MCF 10A (cell line): Measurements from ENCODE around the gene EIF2B2. TPM values are rescaled to one million over a fixed set of nuclear protein-coding genes. Genes with fewer than 3 reads are reported as not detected.

Source experiments
- BruUV-seq: library from RNA; stranded (reverse); fragments of 400-500 nt; replicated peaks from 2 replicates; lab custom pipeline; 2021; lab: Mats Ljungman, UMichigan
- CTCF ChIA-PET: fragments of 300-600 bp; sonication (Branson Sonifier 250); formaldehyde crosslinking; extraction: SDS; loops from one replicate; lab custom pipeline; 2021; ENCODE audit warnings: antibody characterized with exemption, inconsistent platforms; lab: Yijun Ruan, JAX
- POLR2A ChIA-PET: fragments of 300-600, 350-650 bp; sonication (Branson Sonifier 250); formaldehyde crosslinking; extraction: SDS; loops from one replicate; lab custom pipeline; 2020; ENCODE audit warnings: antibody characterized with exemption, inconsistent platforms; lab: Yijun Ruan, JAX
- DNase-seq: peaks from one replicate; pipeline ENCODE4 v3.0.0-alpha.2; 2018; ENCODE audit not compliant: unreplicated experiment
- H3K27ac Mint-ChIP-seq: one replicate; pipeline ENCODE4 v1.8.0; 2022; ENCODE audit warnings: mild to moderate bottlenecking, low read depth, mixed read lengths; ENCODE audit not compliant: unreplicated experiment
- H3K27me3 Mint-ChIP-seq: one replicate; pipeline ENCODE4 v1.8.0; 2022; ENCODE audit warnings: mixed read lengths; ENCODE audit not compliant: insufficient read depth, unreplicated experiment
- H3K36me3 Mint-ChIP-seq: one replicate; pipeline ENCODE4 v1.8.0; 2022; ENCODE audit warnings: mild to moderate bottlenecking, moderate library complexity, mixed read lengths; ENCODE audit not compliant: insufficient read depth, unreplicated experiment
- H3K4me1 Mint-ChIP-seq: one replicate; pipeline ENCODE4 v1.8.0; 2022; ENCODE audit warnings: mixed read lengths; ENCODE audit not compliant: insufficient read depth, unreplicated experiment
- H3K4me3 Mint-ChIP-seq: one replicate; pipeline ENCODE4 v1.8.0; 2022; ENCODE audit warnings: mild to moderate bottlenecking, moderate library complexity, mixed read lengths; ENCODE audit not compliant: unreplicated experiment
- H3K9me3 Mint-ChIP-seq: one replicate; pipeline ENCODE4 v1.8.0; 2022; ENCODE audit warnings: mixed read lengths; ENCODE audit not compliant: unreplicated experiment
- intact Hi-C: fragments of 100-400 bp; cut with micrococcal nuclease; formaldehyde crosslinking; loops from 2 replicates; pipeline ENCODE4 v1.14.1; 2022
- total RNA-seq: library from RNA; stranded (reverse); gene quantifications from 2 replicates; pipeline ENCODE4 v1.2.3, GENCODE V29; 2022
- TF ChIP-seq, protein P1 (sequence below): fragments of 200-600 bp; IDR thresholded peaks from one replicate; pipeline ENCODE4 v1.8.0; 2022; ENCODE audit warnings: antibody characterized with exemption, mild to moderate bottlenecking; ENCODE audit not compliant: unreplicated experiment

The EIF2B2 gene
- total RNA-seq, 1 experiment from 2014 or later = 53.8 TPM

DNA sequence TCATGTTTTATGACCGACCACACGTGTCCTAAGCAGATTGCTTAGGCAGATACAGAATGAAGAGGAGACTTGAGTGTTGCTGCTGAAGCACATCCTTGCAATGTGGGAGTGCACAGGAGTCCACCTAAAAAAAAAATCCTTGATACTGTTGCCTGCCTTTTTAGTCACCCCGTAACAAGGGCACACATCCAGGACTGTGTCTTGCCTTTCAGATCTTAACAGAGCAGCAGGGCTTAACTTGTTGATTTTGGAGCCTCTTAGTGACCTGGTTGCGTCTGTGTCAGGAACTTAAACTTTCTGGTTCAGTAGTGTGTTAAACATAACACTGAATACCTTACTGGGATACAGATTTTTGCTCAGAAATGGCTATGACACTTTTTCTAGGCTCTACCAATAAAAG lies 6.5 kb downstream of the EIF2B2 start:
- POLR2A ChIA-PET = no interaction called here

DNA sequence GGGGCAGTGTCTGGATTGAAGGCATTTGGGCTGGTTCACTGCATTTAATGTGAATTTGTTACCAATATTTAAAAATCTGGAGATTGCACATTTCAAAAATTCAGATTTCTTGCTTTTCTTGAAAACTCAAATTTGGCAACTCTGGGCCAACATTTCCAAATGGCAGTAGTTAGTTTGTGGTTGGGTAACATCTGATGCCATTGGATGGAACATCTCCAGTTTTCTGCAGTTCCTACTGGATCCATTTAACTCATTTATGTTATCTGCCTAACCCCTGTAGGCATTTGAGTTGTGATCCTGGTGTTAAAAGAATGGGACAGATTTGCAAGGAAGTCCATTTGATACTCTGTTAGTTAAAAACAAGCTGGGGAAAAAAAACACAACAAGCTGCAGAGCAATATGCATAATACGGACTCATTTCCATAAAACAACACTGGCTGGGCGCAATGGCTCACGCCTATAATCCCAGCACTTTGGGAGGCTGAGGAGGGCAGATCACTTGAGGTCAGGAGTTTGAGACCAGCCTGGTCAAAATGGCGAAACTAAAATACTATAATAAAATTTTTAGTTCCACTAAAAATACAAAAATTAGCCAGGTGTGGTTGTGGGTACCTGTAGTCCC lies 7.9 kb downstream of the EIF2B2 start:
- POLR2A ChIA-PET = interaction anchor here (0.6 to 1.3 kb wide), 2 partner anchors 53 to 103 kb away, joined by 3 to 4 read pairs; partner anchors contain the start of gene ACYP1
- Mint-ChIP-seq H3K4me1 (no peaks in the 10 kb centered on the region), H3K27me3 (no peaks in the 10 kb centered on the region), H3K4me3 (no peak overlapping the region), H3K27ac (no peak overlapping the region), H3K36me3 (peaks cover 82% of the 10 kb centered on the region), H3K9me3 (no peaks in the 10 kb centered on the region)
- no TSS peak for BruUV-seq
- CTCF ChIA-PET = interaction anchor here (0.9 kb wide), 1 partner anchor 106 kb away, joined by 3 read pairs; no protein-coding TSS in a partner anchor
- intact Hi-C loops = no loop called here
- DNase-seq = peak; percentile 15
- TF ChIP-seq, protein P1, sequence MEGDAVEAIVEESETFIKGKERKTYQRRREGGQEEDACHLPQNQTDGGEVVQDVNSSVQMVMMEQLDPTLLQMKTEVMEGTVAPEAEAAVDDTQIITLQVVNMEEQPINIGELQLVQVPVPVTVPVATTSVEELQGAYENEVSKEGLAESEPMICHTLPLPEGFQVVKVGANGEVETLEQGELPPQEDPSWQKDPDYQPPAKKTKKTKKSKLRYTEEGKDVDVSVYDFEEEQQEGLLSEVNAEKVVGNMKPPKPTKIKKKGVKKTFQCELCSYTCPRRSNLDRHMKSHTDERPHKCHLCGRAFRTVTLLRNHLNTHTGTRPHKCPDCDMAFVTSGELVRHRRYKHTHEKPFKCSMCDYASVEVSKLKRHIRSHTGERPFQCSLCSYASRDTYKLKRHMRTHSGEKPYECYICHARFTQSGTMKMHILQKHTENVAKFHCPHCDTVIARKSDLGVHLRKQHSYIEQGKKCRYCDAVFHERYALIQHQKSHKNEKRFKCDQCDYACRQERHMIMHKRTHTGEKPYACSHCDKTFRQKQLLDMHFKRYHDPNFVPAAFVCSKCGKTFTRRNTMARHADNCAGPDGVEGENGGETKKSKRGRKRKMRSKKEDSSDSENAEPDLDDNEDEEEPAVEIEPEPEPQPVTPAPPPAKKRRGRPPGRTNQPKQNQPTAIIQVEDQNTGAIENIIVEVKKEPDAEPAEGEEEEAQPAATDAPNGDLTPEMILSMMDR = no peak

More for the DNA sequence above, 6.5 kb downstream of the EIF2B2 start:
- no peaks in the 10 kb centered on the region for H3K27me3 Mint-ChIP-seq
- CTCF ChIA-PET = no interaction called here
- H3K9me3 Mint-ChIP-seq = no peaks in the 10 kb centered on the region
- peaks cover under 1% of the 10 kb centered on the region for H3K4me1 Mint-ChIP-seq
- TF ChIP-seq, protein P1 = no peak
- H3K36me3 Mint-ChIP-seq = peaks cover 88% of the 10 kb centered on the region
- H3K4me3 Mint-ChIP-seq = no peak overlapping the region
- no peak for DNase-seq
- intact Hi-C loops = no loop called here
- no peak overlapping the region for H3K27ac Mint-ChIP-seq
- BruUV-seq = no TSS peak

DNA sequence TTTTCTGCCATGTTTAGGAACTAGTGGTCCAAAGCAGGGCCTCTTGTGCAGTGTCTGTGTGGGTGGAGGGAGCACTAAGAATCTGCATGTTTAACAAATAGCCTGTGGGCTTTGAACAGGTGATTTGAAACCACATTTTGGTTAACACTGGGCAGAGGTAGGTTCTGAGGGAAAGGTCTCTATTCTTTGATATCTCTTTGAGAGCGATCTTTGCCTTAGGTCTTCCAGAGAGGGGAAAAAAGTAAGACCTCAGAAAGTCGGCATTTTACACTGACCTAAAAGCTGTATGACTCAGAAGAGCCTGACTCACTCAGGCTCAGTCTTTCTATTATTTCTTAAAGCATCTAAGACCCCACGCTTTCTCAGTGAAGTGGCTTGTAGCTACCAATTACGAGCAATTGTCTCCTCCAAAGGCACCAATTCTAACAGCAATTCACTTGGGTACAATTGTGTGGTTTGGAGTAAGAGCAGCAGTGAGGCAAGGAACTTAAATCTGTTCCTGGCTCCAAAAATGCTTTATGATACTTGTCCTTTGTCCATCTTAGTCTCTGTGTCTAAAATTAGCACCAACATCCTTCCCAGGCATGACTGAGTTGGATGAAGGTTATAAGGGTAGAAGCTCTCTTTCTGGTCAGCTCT lies 8.8 kb downstream of the EIF2B2 start:
- H3K9me3 Mint-ChIP-seq = no peaks in the 10 kb centered on the region
- POLR2A ChIA-PET = interaction anchor here (0.6 to 0.7 kb wide), 3 partner anchors 11 to 104 kb away, joined by 3 read pairs; no protein-coding TSS in a partner anchor
- peak; percentile 33 for DNase-seq
- no peaks in the 10 kb centered on the region for H3K4me1 Mint-ChIP-seq
- H3K27ac Mint-ChIP-seq = no peak overlapping the region
- H3K4me3 Mint-ChIP-seq = no peak overlapping the region
- intact Hi-C loops = no loop called here
- peaks cover 81% of the 10 kb centered on the region for H3K36me3 Mint-ChIP-seq
- CTCF ChIA-PET = no interaction called here
- BruUV-seq = no TSS peak
- TF ChIP-seq, protein P1 = no peak
- H3K27me3 Mint-ChIP-seq = no peaks in the 10 kb centered on the region

DNA sequence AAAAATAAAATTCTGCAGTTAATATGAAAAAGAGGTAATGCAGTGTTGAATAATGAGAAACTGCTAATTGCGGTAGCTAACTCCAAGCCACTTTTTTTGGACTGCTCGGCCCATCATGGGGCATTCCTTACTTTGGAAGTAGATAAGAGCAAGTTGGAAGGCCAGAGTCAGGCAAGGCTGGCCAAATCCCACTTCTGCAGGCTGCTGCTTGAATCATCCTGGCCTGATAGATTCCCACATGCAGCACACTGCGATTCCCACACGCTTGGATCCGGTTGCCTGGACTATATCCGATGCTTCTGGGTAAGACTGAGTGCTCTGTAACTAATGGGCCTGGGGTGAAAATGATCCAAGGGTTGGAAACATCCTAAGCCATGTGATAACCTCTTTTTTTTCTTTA lies 10.6 kb downstream of the EIF2B2 start:
- peaks cover 79% of the 10 kb centered on the region for H3K36me3 Mint-ChIP-seq
- H3K4me1 Mint-ChIP-seq = no peaks in the 10 kb centered on the region
- CTCF ChIA-PET = interaction anchor here (0.6 to 0.9 kb wide), 4 partner anchors 9 to 72 kb away, joined by 3 to 5 read pairs (median 3); no protein-coding TSS in a partner anchor
- POLR2A ChIA-PET = interaction anchor here (0.9 to 1.9 kb wide), 4 partner anchors 7 to 50 kb away, joined by 3 to 6 read pairs (median 4); partner anchors contain the start of genes ACYP1 and EIF2B2
- H3K27me3 Mint-ChIP-seq = no peaks in the 10 kb centered on the region
- TF ChIP-seq, protein P1 = no peak
- H3K27ac Mint-ChIP-seq = peak overlapping the region; percentile 44
- BruUV-seq = no TSS peak
- intact Hi-C loops = no loop called here
- no peak for DNase-seq
- no peaks in the 10 kb centered on the region for H3K9me3 Mint-ChIP-seq
- no peak overlapping the region for H3K4me3 Mint-ChIP-seq
